HL-60 (cell line): ENCODE results near the gene SNX7.

Experiments
- DNase-seq, 2 experiments: peaks; one replicate each; pipeline ENCODE4 v3.0.0-alpha.2; 2010 to 2020; ENCODE audit warnings: low read depth in 1 of 2, low spot score in 1 of 2
- H3K27ac ChIP-seq: fragments of 250-450 bp; sonication (Bioruptor Pico); replicated peaks from 2 replicates; pipeline ENCODE4 v1.5.1; 2020; ENCODE audit warnings: mild to moderate bottlenecking, moderate library complexity
- H3K27me3 ChIP-seq: fragments of 250-450 bp; sonication (Bioruptor Pico); 2 replicates; pipeline ENCODE4 v1.5.1; 2021; ENCODE audit warnings: mild to moderate bottlenecking, moderate library complexity; ENCODE audit not compliant: insufficient read depth, poor library complexity, severe bottlenecking
- H3K4me3 ChIP-seq: replicated peaks from 2 replicates; pipeline ENCODE4 v1.5.1; 2011; ENCODE audit warnings: mild to moderate bottlenecking, control low read depth, low read length; ENCODE audit not compliant: insufficient read depth
- CTCF ChIP-seq: IDR thresholded peaks from one replicate; pipeline ENCODE4 v1.5.1; 2011; ENCODE audit warnings: low read length, control low read depth, inconsistent platforms; ENCODE audit not compliant: insufficient read depth
- GABPA ChIP-seq: IDR thresholded peaks from 2 replicates; pipeline ENCODE4 v1.6.1; 2012; ENCODE audit warnings: low read depth
- POLR2AphosphoS5 ChIP-seq: IDR thresholded peaks from 2 replicates; pipeline ENCODE4 v1.6.1; 2012; ENCODE audit warnings: low read depth
- SPI1 ChIP-seq: IDR thresholded peaks from 2 replicates; pipeline ENCODE4 v1.6.1; 2012; ENCODE audit warnings: low read depth, mild to moderate bottlenecking, borderline replicate concordance
- TF ChIP-seq, protein P1 (sequence below): IDR thresholded peaks from 2 replicates; pipeline ENCODE4 v1.6.1; 2012; ENCODE audit warnings: low read depth; ENCODE audit not compliant: insufficient replicate concordance

Gene SNX7

DNA sequence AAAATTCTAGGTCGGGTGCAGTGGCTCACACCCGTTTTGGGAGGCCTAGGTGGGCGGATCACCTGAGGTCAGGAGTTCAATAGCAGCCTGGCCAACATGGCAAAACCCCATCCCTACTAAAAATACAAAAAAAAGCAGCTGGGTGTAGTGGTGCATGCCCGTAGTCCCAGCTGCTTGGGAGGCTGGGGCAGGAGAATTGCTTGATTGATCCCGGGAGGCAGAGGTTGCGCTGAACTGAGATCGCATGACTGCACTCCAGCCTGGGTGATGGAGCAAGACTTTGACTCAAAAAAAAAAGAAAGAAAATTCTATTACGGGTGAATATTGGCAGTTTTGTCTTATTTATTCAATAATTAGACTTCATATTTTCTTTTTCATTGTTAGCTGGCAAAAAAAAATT, 62.1 kb downstream of the SNX7 start:
- no peak overlapping the region for H3K4me3 ChIP-seq
- no peak overlapping the region for H3K27ac ChIP-seq
- no peak for DNase-seq
- TF ChIP-seq SPI1, result no peak
- TF ChIP-seq GABPA, result no peak
- no peak for TF ChIP-seq CTCF
- TF ChIP-seq POLR2AphosphoS5, result no peak
- TF ChIP-seq, protein P1, sequence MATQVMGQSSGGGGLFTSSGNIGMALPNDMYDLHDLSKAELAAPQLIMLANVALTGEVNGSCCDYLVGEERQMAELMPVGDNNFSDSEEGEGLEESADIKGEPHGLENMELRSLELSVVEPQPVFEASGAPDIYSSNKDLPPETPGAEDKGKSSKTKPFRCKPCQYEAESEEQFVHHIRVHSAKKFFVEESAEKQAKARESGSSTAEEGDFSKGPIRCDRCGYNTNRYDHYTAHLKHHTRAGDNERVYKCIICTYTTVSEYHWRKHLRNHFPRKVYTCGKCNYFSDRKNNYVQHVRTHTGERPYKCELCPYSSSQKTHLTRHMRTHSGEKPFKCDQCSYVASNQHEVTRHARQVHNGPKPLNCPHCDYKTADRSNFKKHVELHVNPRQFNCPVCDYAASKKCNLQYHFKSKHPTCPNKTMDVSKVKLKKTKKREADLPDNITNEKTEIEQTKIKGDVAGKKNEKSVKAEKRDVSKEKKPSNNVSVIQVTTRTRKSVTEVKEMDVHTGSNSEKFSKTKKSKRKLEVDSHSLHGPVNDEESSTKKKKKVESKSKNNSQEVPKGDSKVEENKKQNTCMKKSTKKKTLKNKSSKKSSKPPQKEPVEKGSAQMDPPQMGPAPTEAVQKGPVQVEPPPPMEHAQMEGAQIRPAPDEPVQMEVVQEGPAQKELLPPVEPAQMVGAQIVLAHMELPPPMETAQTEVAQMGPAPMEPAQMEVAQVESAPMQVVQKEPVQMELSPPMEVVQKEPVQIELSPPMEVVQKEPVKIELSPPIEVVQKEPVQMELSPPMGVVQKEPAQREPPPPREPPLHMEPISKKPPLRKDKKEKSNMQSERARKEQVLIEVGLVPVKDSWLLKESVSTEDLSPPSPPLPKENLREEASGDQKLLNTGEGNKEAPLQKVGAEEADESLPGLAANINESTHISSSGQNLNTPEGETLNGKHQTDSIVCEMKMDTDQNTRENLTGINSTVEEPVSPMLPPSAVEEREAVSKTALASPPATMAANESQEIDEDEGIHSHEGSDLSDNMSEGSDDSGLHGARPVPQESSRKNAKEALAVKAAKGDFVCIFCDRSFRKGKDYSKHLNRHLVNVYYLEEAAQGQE, result no peak
- no peaks in the 10 kb centered on the region for H3K27me3 ChIP-seq

- no peak overlapping the region for H3K27ac ChIP-seq
- no peak for DNase-seq
Measured at GRCh38 chr1:98732985-98733781, 71.7 kb downstream of the SNX7 start.

DNA sequence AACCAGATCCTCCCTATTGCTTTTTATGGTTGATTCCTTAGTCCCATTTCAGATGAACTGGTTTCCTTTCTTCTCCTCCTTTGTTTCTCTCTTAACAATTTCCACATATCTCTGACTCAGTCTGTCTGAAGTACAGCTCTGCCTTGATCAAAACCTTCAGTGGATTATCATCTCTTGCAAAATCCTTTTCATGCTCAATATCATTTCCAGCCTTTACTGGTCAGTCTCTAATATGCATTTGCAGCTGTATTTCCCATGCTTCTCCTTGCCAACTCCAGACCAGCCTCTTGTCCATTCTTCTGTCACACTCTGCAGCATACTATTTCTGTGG, 72.2 kb downstream of the SNX7 start:
- Histone ChIP-seq H3K27ac (no peak overlapping the region), H3K27me3 (peaks cover 2% of the 10 kb centered on the region), H3K4me3 (no peak overlapping the region)
- no peak for DNase-seq
- TF ChIP-seq POLR2AphosphoS5, result no peak
- TF ChIP-seq, protein P1, result no peak
- TF ChIP-seq CTCF, result no peak
- TF ChIP-seq SPI1, result no peak
- no peak for TF ChIP-seq GABPA

More at GRCh38 chr1:98732985-98733781, 71.7 kb downstream of the SNX7 start:
- TF ChIP-seq CTCF, result no peak
- TF ChIP-seq SPI1, result no peak
- TF ChIP-seq GABPA, result no peak
- TF ChIP-seq, protein P1, result no peak
- no peak for TF ChIP-seq POLR2AphosphoS5
- Histone ChIP-seq H3K27me3 (peaks cover 2% of the 10 kb centered on the region), H3K4me3 (no peak overlapping the region)
